ENCODE measurements around the gene CHRNA1.

Gene CHRNA1

GRCh38 chr2:174781996-174782395 lies 17.7 kb upstream of the CHRNA1 start:
- DNase-seq: no peak

GRCh38 chr2:174781298-174781697 lies 17.0 kb upstream of the CHRNA1 start:
- DNase-seq: no peak

DNA sequence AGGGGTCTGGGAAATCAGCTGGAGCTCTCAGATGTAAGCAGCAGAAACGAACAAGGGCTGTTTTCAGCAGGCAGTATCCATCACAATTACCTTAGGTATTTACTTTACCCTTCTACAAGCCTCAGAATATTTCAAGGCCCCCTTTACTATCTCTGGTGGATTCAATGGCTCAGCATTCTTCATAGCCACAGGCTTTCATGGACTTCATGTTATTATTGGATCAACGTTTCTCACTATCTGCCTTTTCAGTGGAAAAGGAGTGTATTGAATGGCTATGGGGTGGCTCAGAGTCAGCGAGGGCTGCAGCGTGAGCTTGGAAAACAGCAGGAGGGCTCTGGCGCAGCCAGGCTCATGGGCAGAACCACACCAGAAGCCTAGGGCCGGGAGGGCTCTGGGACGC lies 16.6 kb upstream of the CHRNA1 start:
- no peak for DNase-seq

- no peak for DNase-seq
Measured at GRCh38 chr2:174780191-174780840, 16.0 kb upstream of the CHRNA1 start.

DNA sequence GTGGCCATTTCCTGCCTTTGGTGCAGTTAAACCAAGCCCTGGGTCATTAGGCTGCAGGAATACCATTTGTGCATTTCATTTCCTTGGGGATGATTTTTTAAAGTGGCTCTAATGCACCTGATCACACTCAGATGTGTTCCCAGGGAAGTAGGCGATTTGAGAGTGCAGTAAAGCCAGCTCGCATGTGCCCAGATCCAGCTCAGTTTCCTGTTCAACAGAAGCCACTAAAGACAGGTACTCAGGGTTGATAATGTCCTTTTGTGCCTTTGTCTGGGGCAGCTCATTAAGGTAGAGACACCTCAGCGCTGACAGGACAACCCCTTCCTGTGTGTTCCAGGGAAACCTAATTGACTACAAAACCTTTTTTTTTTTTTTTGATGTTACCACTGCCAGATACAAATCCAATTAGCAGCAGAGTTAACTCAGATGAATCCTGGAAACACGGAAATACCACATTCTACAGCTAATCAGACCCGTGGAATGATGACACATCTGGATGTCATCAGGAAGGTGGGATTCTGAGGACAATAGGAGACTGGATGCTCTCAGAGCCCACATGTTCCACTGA lies 15.2 kb upstream of the CHRNA1 start:
- DNase-seq: peak; percentile 54

DNA sequence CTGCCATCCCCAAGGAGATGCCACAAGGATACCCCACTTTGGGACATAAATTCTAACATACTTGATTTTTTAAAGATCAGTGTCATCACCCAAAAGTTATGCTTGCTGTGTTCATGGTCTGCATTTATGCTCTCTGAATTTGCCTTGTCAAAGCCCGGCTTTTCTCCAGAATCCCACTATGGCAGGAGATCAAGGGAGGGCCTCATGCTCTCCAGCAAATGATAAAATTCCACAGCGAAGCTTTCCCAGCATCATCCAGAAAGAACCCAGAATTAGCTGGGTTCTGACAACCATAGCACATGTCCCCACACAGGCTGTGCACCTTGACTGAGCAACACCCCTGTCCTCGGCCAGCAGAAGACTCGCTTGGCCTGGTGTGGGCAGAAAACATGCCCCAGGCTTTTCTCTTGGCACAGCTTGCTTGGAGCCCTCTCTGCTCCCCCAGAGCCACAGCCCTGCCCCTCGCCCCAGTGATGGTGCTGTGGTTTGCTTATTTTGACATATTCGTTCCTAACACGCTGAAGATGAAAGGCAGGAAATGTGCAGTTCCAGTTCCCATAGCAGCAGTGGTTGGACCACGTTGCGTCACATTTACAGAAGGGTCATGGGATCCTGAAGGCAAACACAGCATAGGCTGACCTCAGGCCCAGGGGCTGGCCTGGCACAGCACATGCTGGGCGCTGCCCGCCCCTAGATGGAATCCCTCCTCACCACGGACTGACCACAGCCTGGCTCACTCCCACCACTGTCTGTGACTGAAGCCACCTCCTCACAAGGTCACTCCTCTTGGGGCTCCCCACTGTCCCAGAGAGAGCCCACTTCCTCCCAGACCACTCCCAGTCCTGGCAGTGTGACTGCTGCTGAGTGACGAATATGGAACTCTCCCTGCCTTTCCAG lies 14.1 kb upstream of the CHRNA1 start:
- no peak for DNase-seq

- DNase-seq: no peak
Measured at GRCh38 chr2:174777347-174778084, 13.2 kb upstream of the CHRNA1 start.

DNA sequence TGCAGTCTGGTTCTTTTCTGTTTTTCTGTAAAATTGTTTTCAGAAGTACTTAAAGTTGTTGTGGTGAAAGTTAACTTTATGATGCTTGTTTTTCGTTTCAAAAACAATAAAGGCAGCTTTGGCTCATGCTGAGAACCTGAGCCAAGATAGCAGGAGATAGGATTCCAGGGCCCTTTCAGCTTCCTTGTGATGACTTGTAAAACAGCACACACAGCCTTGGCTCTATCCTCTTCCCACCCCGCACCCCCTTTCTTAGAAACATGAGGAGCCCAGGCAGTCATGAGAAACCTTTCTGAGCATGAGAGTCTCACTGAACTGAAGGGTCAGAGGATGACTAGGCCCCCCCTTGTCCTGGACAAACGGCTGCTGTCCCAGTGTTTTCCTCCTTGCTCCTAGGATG lies 12.4 kb upstream of the CHRNA1 start:
- no peak for DNase-seq

GRCh38 chr2:174776223-174776622 lies 12.0 kb upstream of the CHRNA1 start:
- DNase-seq: no peak

DNA sequence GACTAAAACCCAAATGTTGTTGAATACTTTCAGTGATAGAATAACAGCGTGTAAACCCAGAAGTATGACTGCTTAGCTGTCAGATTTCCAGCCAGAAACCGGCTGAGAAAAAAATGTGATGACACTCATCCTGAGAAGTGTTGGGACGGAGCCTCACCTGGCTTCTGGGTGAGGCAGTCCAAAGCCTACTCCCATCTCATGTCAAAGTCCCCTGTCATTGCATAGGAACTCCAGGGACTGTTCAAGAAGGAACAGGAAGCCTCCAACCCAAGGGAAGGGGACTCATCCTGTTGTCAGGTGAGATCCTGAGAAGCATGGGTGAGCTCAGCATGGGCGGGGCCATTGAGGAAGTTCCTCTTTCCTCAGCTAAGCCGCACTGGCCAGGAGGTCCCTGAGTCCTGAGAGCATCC lies 11.3 kb upstream of the CHRNA1 start:
- DNase-seq: no peak

DNA sequence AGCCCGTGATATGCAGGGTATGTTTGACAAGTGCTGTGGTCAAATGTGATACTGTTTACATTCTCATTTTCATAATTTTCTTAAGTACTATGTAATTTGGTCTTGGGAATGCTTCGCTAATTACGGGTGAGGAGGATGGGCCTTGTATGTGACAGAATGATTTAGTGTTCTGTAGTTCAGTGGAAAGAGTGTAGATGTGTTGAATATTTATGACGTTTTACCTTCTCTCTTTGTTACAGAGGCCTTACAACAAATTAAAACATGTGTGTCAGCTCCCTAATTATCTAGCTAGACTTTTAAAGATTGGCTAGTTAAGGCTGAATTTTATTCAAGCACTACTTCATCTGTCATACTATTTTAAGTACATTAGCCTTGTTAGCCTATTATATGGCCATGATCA lies 10.6 kb upstream of the CHRNA1 start:
- DNase-seq: peak; percentile 68

DNA sequence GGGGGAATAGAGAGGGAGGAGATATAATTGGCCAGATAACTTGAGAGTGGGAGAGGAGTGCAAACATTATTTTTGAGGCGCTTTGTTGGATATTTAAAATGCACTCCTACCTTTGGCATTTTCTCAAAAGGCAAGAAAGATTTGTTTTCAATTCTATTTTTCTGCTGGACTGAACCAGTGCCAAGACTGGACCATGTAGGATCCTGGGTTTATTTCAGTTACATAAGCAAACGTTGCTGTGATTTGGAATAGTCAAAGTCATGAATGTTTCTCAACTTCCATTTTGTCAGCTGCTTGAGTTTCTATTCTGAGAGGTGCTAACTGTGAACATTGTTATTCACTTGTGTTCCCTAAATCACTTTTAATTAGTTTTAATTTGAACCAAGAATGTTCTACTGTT lies 8.9 kb upstream of the CHRNA1 start:
- no peak for DNase-seq

DNA sequence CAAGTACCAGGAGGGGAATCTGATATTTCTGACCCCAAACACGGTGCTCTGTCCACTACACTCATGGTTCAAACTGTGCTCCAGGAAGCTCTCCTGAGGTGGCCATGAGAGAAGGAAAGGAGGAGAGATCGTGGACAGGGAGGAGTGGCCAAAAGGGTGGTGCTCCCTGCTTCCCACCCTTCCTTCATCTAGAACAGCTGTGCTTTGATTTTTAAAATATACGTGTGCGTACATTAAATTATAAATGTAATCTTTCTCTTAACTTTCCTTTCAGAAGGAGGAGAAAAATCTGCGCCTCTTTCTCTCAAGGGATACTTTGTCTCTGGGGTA lies 8.2 kb upstream of the CHRNA1 start:
- DNase-seq: no peak

DNA sequence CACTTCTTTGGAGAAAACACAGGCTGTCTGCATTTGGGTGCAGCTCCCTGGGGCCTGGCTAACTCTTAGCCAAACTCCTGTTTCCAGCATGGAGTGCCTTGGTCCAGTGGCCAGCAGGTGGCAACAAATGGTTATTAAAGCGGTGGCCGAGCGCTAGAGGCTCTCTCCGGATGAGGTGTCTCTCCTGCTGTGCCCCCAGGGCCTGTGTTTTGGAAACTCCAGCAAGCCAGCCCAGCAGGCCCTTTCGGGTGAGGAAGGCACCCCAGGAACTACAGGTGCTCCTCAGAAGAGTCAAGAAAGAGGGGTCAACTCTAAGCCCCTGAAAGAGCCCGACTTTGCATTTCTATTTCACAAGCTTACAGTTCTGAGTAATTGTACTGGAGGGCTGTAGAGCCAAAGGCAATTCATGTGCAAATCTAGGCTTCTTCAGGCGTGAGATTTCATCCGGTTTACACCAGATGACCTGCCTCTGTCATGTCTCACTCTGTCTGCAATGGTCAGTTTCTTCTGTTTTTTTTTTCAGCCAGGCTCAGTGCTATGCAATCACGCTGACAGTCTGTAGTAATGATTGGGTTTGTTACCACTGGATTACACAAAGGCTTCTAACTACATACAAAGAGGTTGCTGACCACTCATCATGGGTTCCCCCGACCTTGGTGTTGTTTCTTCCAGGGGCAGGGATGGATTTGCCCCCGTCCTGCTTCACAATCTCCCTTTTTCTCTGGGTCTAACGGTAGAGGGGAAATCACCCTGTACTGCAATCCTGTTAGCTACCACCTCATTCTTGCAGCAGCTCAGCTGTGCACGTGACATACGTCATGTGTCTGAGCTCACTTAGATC lies 7.6 kb upstream of the CHRNA1 start:
- peak; percentile 53 for DNase-seq

DNA sequence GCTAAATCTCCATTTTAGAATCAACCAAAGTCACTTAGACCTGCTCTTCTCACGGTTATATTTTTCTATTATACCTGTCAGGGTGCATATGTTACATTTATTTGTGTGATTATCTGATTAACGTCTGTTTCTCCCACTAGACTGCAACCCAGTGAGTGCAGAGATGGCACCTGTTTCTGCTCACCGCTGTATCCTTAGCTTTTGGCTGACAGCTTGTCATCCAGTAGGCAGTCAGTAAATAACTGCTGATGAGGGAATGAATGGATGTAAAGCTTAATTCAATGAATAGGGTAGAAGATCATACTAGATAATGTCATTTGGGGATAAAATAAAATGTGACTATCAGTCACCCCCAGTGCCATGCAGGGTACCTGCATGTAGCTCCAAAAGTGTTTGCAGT lies 6.9 kb upstream of the CHRNA1 start:
- DNase-seq: no peak

- DNase-seq: no peak
Measured at GRCh38 chr2:174768557-174768956, 4.3 kb upstream of the CHRNA1 start.

DNA sequence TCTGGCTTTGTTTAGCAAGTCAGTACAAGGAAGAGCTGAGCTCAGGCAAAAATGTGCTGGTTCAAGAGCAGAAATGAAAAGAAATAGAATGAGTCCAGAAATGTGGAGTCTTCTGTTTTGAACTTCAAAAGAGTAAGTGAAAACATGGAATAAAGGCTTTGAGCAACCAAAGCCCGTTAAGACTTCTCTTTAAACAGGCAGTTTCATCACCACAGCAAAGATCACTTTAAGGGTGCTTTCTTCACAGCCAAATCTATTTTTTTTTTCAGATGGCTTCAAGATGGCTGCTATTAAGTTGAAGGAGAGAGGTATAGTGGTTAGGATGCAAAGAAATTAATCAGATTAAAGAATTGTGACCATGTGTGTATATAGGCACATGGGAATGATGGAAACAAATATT lies 2.0 kb upstream of the CHRNA1 start:
- no peak for DNase-seq

DNA sequence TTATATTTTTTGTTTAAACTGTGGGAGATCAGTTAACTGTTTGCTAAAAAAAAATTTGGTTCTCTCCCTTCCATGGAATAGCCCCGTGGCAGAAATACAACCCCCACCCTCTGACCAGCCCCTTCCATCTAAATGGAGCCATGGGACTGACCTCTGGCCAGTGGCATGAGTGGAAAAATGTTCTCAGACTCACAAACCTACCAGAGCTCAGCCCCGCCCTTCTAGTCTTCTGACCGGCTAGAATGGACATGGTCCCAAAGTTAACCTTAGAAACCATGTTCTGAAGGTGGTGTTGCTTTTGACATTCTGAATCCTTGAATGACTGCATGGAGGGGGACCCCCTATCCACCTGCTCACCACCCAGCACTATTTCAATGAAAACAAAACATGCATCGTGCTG lies 1.3 kb upstream of the CHRNA1 start:
- DNase-seq: no peak

DNA sequence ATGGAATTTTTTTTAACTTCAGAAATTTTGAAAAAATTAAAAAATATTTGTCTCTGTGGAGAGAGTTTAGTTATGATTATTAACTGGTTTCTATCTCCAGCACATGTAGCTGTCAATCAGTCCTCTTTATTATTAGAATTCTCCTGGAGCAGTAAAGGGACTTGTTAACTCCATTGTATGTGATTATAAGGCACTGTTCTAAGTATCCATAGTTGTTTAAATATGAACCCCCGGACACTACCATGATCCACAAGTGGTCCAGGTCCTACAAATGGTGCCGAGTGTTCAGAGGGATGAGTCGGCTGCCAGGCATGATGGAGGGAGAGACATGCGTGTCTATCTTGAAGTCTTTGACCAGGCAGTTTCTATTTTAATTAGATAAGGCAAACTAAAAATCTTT lies 492 bp downstream of the CHRNA1 start:
- DNase-seq: no peak

GRCh38 chr2:174762464-174762863 lies 1.8 kb downstream of the CHRNA1 start:
- DNase-seq: no peak

GRCh38 chr2:174761837-174762236 lies 2.4 kb downstream of the CHRNA1 start:
- no peak for DNase-seq

DNA sequence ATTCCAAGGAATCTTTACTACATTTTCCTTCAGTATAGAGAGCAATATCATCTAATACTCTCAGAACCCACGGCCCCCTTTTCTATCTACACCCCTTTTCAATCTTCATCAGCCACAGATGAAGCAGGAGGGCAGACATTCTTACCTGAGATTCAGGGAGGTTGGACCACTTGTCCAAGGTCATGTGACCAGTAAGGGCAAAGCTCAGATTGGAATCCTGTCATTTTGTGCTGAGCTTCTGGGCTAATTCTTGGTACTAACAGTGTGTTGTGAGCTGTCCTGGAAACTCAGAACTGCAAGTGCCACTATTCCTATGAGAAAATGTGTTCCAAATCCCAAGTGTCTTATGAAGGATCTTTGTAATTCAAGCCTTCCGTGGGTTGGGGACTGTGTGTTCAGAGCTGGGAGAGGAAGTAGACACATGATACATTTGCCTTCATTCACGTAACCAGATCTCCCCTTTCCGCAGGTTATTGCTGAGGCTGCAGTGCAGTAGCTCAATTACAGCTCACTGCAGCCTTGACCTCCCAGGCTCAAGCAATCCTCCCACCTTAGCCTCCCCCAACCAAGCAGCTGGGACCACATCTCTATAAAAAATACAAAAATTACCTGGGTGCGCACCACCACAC lies 3.3 kb downstream of the CHRNA1 start:
- peak; percentile 8 for DNase-seq

All from NCI-H1436 (cell line).